HepG2 (cell line): ENCODE data around the gene IL1RL2. TPM values are rescaled to one million over a fixed set of nuclear protein-coding genes. Genes with fewer than 3 reads are reported as not detected.

ENCODE experiments used
- ATAC-seq: fragments of 200-7000 bp; cut with Tn5 transposase; 3 replicates; pipeline ENCODE4 v1.9.1; 2020; ENCODE audit warnings: mild to moderate bottlenecking, moderate library complexity
- BruUV-seq: library from RNA; stranded (reverse); fragments of 400-500 nt; replicated peaks from 2 replicates; lab custom pipeline; 2021; lab: Mats Ljungman, UMichigan
- CTCF ChIA-PET: fragments of 300-600 bp; formaldehyde crosslinking; extraction: SDS; loops from one replicate; lab custom pipeline; 2021; ENCODE audit warnings: low total read pairs, inconsistent platforms, low intra/inter-chr PET ratio; lab: Yijun Ruan, JAX
- POLR2A ChIA-PET: fragments of 350-600 bp; sonication (Branson Sonifier 250); formaldehyde crosslinking; loops from one replicate; lab custom pipeline; 2020; ENCODE audit warnings: antibody characterized with exemption, inconsistent platforms; lab: Yijun Ruan, JAX
- DNase-seq: peaks from one replicate; pipeline ENCODE4 v3.0.0-alpha.2; 2015; ENCODE audit warnings: low spot score
- FAIRE-seq: peaks from 3 replicates; lab custom pipeline; 2011; peaks lifted over from hg19 to GRCh38; lab: Jason Lieb, UNC
- H2AFZ ChIP-seq: one replicate; pipeline ENCODE4 v1.6.1; 2011; ENCODE audit warnings: low read length, inconsistent platforms
- H3K27ac ChIP-seq: fragments of 300-600 bp; 3 replicates; pipeline ENCODE4 v1.8.0; 2011; ENCODE audit warnings: mixed run types, mild to moderate bottlenecking, mixed read lengths, low read length, inconsistent platforms; ENCODE audit not compliant: insufficient read depth; ENCODE audit errors: extremely low read length
- H3K27me3 ChIP-seq, 2 experiments: fragments of 200-600 bp in 1 of 2; 2 replicates in 1 of 2; 3 replicates in 1 of 2; pipeline versions ENCODE4 v1.6.0 to v1.8.0; 2011; ENCODE audit warnings: low read length in 2 of 2, mild to moderate bottlenecking in 2 of 2, moderate library complexity in 2 of 2, inconsistent platforms in 1 of 2; ENCODE audit not compliant: insufficient read depth in 2 of 2, control insufficient read depth in 1 of 2
- H3K36me3 ChIP-seq, 2 experiments: fragments of 200-600 bp in 1 of 2; replicated peaks in 1 of 2; 2 replicates in 1 of 2; 3 replicates in 1 of 2; pipeline versions ENCODE4 v1.5.1 to v1.8.0; 2011; ENCODE audit warnings: low read length in 2 of 2, inconsistent platforms in 1 of 2; ENCODE audit not compliant: insufficient read depth in 2 of 2, control insufficient read depth in 1 of 2
- H3K4me1 ChIP-seq: 2 replicates; pipeline ENCODE4 v1.5.1; 2012; ENCODE audit warnings: low read length, inconsistent platforms; ENCODE audit not compliant: insufficient read depth
- H3K4me2 ChIP-seq: 2 replicates; pipeline ENCODE4 v1.6.0; 2011; ENCODE audit warnings: low read depth, low read length, inconsistent platforms
- H3K4me3 ChIP-seq, 3 experiments: fragments of 200-600 bp in 1 of 3; sonication (generic), shearing (Covaris generic) in 1 of 3; replicated peaks in 1 of 3; 2 replicates each; pipeline ENCODE4 v1.5.1; 2011 to 2016; ENCODE audit warnings: low read length in 3 of 3, inconsistent platforms in 2 of 3, low read depth in 2 of 3, mild to moderate bottlenecking in 2 of 3, control low read depth in 1 of 3, mixed read lengths in 1 of 3; ENCODE audit not compliant: insufficient read depth in 1 of 3
- H3K79me2 ChIP-seq: one replicate; pipeline ENCODE4 v1.6.1; 2011; ENCODE audit warnings: low read length, inconsistent platforms; ENCODE audit not compliant: insufficient read depth
- H3K9ac ChIP-seq: 2 replicates; pipeline ENCODE4 v1.6.0; 2011; ENCODE audit warnings: mild to moderate bottlenecking, low read depth, low read length, inconsistent platforms; ENCODE audit not compliant: insufficient read depth
- H3K9me3 ChIP-seq: 2 replicates; pipeline ENCODE4 v1.5.1; 2012; ENCODE audit warnings: mild to moderate bottlenecking, low read length
- H4K20me1 ChIP-seq: 2 replicates; pipeline ENCODE4 v1.6.0; 2011; ENCODE audit warnings: inconsistent platforms, mild to moderate bottlenecking, low read length, moderate library complexity; ENCODE audit not compliant: insufficient read depth
- ARNTL ChIP-seq: sonication (generic); formaldehyde crosslinking; IDR thresholded peaks from 2 replicates; pipeline ENCODE4 v1.4.0; 2020; ENCODE audit warnings: mild to moderate bottlenecking, missing genetic modification reagents
- BRCA1 ChIP-seq: sonication (generic); formaldehyde crosslinking; IDR thresholded peaks from 2 replicates; pipeline ENCODE4 v1.4.0; 2020; ENCODE audit warnings: missing genetic modification reagents
- FOXK1 ChIP-seq: sonication (generic); formaldehyde crosslinking; IDR thresholded peaks from 2 replicates; pipeline ENCODE4 v1.4.0; 2020; ENCODE audit warnings: low read depth, missing genetic modification reagents, borderline replicate concordance
- HIVEP1 ChIP-seq: sonication (generic); formaldehyde crosslinking; IDR thresholded peaks from 2 replicates; pipeline ENCODE4 v1.4.0; 2020; ENCODE audit warnings: mild to moderate bottlenecking, missing genetic modification reagents
- KDM5B ChIP-seq: sonication (generic); formaldehyde crosslinking; IDR thresholded peaks from 2 replicates; pipeline ENCODE4 v1.4.0; 2020; ENCODE audit warnings: missing genetic modification reagents, mild to moderate bottlenecking, borderline replicate concordance
- MEIS2 ChIP-seq: sonication (generic); formaldehyde crosslinking; IDR thresholded peaks from 2 replicates; pipeline ENCODE4 v1.9.0; 2021; ENCODE audit warnings: mild to moderate bottlenecking, missing genetic modification reagents
- NPAS2 ChIP-seq: sonication (generic); formaldehyde crosslinking; IDR thresholded peaks from 2 replicates; pipeline ENCODE4 v1.8.0; 2022; ENCODE audit warnings: mild to moderate bottlenecking, missing genetic modification reagents, borderline replicate concordance
- PRPF4 ChIP-seq: fragments of 200-400 bp; formaldehyde crosslinking; IDR thresholded peaks from 2 replicates; pipeline ENCODE4 v1.6.1; 2016; ENCODE audit warnings: low read length, low read depth; ENCODE audit not compliant: poor library complexity, severe bottlenecking
- RFX5 ChIP-seq: IDR thresholded peaks from 2 replicates; pipeline ENCODE4 v1.6.1; 2011; ENCODE audit warnings: low read depth, low read length, improper control_type of control experiment
- SIX1 ChIP-seq: sonication (generic); formaldehyde crosslinking; IDR thresholded peaks from 2 replicates; pipeline ENCODE4 v1.4.0; 2020; ENCODE audit warnings: missing genetic modification reagents, borderline replicate concordance
- SOX5 ChIP-seq: IDR thresholded peaks from 2 replicates; pipeline ENCODE4 v1.6.1; 2016; ENCODE audit warnings: borderline replicate concordance
- TBX2 ChIP-seq: sonication (generic); formaldehyde crosslinking; IDR thresholded peaks from 2 replicates; pipeline ENCODE4 v1.5.0; 2020; ENCODE audit warnings: missing genetic modification reagents, mild to moderate bottlenecking, borderline replicate concordance
- ZNF326 ChIP-seq: sonication (generic); formaldehyde crosslinking; IDR thresholded peaks from 2 replicates; pipeline ENCODE4 v1.4.0; 2020; ENCODE audit warnings: missing genetic modification reagents, borderline replicate concordance
- ZNF343 ChIP-seq: sonication (generic); formaldehyde crosslinking; IDR thresholded peaks from 2 replicates; pipeline ENCODE4 v1.4.0; 2020; ENCODE audit warnings: mild to moderate bottlenecking, missing genetic modification reagents
- ZNF652 ChIP-seq: IDR thresholded peaks from 2 replicates; pipeline ENCODE4 v1.6.1; 2016; ENCODE audit warnings: low read depth, borderline replicate concordance
- WGBS: methylation state at CpG from one replicate; pipeline ENCODE4 v1.1.6; 2017; ENCODE audit warnings: low lambda C conversion rate; 5-methylcytosine and 5-hydroxymethylcytosine counted together
- in situ Hi-C: cut with HindIII; loops from 2 replicates; pipeline ENCODE4 v1.10.0; 2017; ENCODE audit warnings: low pct_unique_long_range_greater_than_20kb; ENCODE audit not compliant: extremely low pct_ligation_motif_present
- intact Hi-C: fragments of 100-400 bp; cut with micrococcal nuclease; formaldehyde crosslinking; loops from one replicate; pipeline ENCODE4 v1.10.0; 2022; ENCODE audit not compliant: unreplicated experiment
- polyA plus RNA-seq, 8 experiments: library from polyadenylated mRNA; depleted of rRNA in 3 of 8; stranded (reverse) in 7 of 8; unstranded in 1 of 8; fragments of >200 nt; fragmentation: Illumina TruSeq in 4 of 8; extraction: Trizol in 4 of 8; gene quantifications; 2 replicates each; pipeline versions ENCODE4 v1.2.1 to v1.2.3, GENCODE V29; 2011 to 2016; ENCODE audit warnings: low read depth in 4 of 8, missing spikeins in 1 of 8, mixed read lengths in 1 of 8; ENCODE audit not compliant: insufficient read depth in 1 of 8
- total RNA-seq, 5 experiments: library from RNA; depleted of rRNA; stranded (reverse); fragments of >200 nt; fragmentation: Illumina TruSeq; extraction: Trizol; gene quantifications; 2 replicates each; pipeline ENCODE4 v1.2.3, GENCODE V29; 2016; ENCODE audit warnings: low read depth in 1 of 5
- TF ChIP-seq, protein P1 (sequence below): sonication (generic); formaldehyde crosslinking; IDR thresholded peaks from 2 replicates; pipeline ENCODE4 v1.5.0; 2020; ENCODE audit warnings: missing genetic modification reagents, mild to moderate bottlenecking, borderline replicate concordance
- TF ChIP-seq, protein P2 (sequence below): sonication (generic); formaldehyde crosslinking; IDR thresholded peaks from 2 replicates; pipeline ENCODE4 v1.4.0; 2020; ENCODE audit warnings: missing genetic modification reagents, borderline replicate concordance

IL1RL2 gene
- total and polyA plus RNA-seq, 2 of the 13 experiments (the other 11 are each of a cell fraction or from before 2014, with no cell fraction given), result 0.03 TPM; not detected in 1

DNA sequence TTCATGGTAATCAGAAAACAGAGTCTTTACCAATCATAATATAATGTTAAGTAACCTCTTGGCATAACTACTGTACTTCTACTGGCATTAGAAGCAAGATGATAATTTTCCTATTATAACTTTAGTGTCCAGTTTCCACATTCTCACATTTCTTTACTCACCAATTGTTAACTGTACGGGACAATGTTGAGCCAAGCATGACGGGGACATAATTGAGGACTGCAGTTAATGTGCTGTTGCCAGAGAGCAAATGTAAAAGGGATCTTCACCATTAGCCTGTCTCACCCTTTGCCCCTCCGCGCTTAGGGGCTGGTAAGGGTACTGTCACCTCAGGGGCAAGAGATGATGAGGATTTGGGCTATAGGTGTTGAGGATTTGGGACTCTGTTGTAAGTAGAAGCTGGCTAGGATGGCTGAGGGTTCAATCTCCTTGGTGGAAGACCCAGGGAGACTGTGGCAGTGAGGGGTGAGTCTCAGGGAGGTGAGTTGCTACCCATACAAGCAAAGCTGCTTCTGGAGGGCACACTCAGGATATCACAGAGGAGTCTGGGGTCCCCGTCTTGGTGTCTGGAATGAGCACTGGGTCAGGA lies 70.1 kb downstream of the IL1RL2 start:
- ChIA-PET POLR2A (no interaction called here), CTCF (no interaction called here)
- no peaks in the 10 kb centered on the region for H3K79me2 ChIP-seq
- no peak overlapping the region for H3K4me2 ChIP-seq
- DNase-seq (no peak), ATAC-seq (no peak), FAIRE-seq (no peak)
- no peak overlapping the region for H3K4me3 ChIP-seq
- no peak overlapping the region for H3K9ac ChIP-seq
- WGBS, result 58% methylated on average over 5 of the region's 5 CpGs
- in situ Hi-C loops (no loop called here), intact Hi-C loops (no loop called here)
- no peaks in the 10 kb centered on the region for H3K36me3 ChIP-seq
- H3K27me3 ChIP-seq, result peaks cover 0 to 28% of the 10 kb centered on the region in 2 experiments; a peak in 3 of 5 replicates
- no peak overlapping the region for H2AFZ ChIP-seq
- H3K4me1 ChIP-seq, result no peaks in the 10 kb centered on the region
- TF ChIP-seq ZNF326 (CRISPR knock-in tag) (no peak), HIVEP1 (no peak), ZNF652 (CRISPR knock-in tag) (no peak), ARNTL (CRISPR knock-in tag) (no peak), TBX2 (CRISPR knock-in tag) (no peak), NPAS2 (no peak), MEIS2 (CRISPR knock-in tag) (no peak), PRPF4 (no peak), SOX5 (CRISPR knock-in tag) (no peak), FOXK1 (no peak), BRCA1 (CRISPR knock-in tag) (no peak), KDM5B (no peak), SIX1 (CRISPR knock-in tag) (no peak), RFX5 (no peak), ZNF343 (CRISPR knock-in tag) (no peak)
- TF ChIP-seq, protein P1, sequence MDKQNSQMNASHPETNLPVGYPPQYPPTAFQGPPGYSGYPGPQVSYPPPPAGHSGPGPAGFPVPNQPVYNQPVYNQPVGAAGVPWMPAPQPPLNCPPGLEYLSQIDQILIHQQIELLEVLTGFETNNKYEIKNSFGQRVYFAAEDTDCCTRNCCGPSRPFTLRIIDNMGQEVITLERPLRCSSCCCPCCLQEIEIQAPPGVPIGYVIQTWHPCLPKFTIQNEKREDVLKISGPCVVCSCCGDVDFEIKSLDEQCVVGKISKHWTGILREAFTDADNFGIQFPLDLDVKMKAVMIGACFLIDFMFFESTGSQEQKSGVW (CRISPR knock-in tag), result no peak
- TF ChIP-seq, protein P2, sequence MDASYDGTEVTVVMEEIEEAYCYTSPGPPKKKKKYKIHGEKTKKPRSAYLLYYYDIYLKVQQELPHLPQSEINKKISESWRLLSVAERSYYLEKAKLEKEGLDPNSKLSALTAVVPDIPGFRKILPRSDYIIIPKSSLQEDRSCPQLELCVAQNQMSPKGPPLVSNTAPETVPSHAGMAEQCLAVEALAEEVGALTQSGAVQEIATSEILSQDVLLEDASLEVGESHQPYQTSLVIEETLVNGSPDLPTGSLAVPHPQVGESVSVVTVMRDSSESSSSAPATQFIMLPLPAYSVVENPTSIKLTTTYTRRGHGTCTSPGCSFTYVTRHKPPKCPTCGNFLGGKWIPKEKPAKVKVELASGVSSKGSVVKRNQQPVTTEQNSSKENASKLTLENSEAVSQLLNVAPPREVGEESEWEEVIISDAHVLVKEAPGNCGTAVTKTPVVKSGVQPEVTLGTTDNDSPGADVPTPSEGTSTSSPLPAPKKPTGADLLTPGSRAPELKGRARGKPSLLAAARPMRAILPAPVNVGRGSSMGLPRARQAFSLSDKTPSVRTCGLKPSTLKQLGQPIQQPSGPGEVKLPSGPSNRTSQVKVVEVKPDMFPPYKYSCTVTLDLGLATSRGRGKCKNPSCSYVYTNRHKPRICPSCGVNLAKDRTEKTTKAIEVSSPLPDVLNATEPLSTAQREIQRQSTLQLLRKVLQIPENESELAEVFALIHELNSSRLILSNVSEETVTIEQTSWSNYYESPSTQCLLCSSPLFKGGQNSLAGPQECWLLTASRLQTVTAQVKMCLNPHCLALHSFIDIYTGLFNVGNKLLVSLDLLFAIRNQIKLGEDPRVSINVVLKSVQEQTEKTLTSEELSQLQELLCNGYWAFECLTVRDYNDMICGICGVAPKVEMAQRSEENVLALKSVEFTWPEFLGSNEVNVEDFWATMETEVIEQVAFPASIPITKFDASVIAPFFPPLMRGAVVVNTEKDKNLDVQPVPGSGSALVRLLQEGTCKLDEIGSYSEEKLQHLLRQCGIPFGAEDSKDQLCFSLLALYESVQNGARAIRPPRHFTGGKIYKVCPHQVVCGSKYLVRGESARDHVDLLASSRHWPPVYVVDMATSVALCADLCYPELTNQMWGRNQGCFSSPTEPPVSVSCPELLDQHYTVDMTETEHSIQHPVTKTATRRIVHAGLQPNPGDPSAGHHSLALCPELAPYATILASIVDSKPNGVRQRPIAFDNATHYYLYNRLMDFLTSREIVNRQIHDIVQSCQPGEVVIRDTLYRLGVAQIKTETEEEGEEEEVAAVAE (CRISPR knock-in tag), result no peak
- BruUV-seq, result no TSS peak
- no peaks in the 10 kb centered on the region for H3K9me3 ChIP-seq
- no peaks in the 10 kb centered on the region for H4K20me1 ChIP-seq
- H3K27ac ChIP-seq, result no peak overlapping the region
